Measurements from ENCODE around the gene CCDC80.

CCDC80 gene

DNA sequence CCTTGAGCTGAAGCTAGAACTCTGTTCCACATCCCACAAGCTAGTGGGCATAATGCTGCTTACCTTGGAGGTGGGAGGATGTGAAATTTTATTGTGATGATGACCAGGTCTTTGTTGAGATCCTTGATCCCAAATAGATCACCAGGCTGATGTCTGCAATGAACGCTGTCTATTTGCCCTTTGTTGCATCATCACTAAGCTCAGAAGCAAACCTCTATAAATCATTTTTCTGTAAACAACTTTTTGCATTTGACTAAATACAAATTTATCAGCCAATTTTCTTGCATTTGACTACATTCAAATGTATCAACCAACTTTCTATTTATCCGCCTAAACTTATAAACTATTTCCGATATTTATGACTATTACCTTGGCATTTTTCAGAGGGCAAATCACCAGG is 9.7 kb downstream of the CCDC80 start:
- no peak for DNase-seq

DNA sequence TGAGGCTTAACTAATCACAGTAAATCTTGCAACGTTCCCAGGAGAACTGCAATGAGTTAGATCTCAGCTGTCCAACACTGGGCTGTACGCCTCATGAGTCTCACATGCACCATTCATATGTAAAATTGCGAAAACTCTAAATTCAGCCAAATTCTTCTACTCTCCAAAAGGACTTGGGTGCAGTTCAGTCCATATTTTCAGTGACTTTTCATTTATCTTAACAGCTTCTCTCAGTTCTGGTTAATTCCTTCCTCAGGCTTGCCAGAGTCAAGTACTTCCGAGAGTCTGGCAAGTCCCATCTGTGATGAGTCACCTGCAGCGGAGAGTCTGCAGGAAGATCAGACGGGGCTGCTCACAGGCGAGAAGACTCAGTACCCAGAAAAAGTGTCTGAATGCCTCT is 11.5 kb downstream of the CCDC80 start:
- peak; percentile 14 for DNase-seq

DNA sequence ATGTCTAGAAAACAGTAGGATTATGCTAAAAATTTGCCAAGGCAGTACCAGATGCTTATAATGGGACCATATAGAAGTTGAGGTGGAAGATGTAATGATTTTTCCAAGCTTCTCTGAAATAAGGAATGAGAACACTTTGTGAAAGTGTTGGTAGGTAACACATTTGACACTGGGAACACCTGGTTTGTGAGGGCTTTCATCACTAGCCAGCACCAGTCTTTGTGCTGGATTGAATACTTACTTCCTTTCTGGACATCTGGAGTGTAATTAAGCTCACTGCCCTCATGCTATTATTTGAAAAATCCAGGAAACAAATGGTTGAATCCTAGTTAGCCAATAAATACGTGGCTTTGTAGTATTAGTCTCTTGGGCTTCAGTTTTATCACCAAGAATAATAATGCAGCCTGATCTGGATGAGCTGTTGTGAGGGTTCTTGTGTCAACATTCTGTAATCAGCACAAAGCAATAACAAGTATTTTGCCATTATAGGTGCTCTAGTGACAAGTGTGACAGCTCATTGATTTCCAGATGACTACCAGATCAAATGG is 12.9 kb downstream of the CCDC80 start:
- no peak for DNase-seq

DNA sequence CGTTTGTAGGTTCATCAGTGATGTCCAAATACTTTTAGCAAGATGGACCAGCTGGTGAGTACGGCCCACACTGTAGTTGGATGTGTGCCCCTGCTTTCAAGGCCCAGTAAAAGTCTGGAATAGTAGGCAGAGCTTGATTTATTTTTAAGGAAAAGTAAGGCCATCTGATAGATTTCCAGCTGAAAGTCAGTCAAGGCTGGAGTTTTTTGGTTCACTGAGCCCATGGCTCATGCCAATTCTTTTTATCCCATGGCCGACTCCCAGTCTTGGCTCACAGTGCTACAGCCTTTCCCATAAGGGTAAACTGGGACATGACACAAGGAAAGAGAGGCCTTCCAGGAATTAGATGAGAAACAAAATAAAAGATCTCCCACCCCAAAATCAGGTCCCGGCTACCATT is 13.5 kb downstream of the CCDC80 start:
- DNase-seq: no peak

DNA sequence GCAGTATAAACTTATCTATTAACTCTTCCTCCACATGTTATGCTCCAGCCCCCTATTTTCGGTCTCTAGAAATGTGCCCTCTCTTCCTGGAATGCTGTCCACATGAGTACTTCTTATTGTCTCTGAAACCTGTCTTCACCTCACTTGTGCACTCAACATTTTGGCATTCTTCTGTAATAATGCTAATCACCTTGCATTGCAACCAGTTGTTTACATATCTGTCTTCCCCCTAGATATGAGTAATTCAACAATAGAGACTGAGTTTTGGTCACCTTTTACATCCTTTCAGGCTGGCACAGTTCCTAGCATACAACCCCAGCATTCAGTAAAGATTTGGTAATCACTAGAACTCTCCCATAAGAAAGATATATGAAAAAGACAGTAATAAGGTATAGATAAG is 17.2 kb downstream of the CCDC80 start:
- no peak for DNase-seq

DNA sequence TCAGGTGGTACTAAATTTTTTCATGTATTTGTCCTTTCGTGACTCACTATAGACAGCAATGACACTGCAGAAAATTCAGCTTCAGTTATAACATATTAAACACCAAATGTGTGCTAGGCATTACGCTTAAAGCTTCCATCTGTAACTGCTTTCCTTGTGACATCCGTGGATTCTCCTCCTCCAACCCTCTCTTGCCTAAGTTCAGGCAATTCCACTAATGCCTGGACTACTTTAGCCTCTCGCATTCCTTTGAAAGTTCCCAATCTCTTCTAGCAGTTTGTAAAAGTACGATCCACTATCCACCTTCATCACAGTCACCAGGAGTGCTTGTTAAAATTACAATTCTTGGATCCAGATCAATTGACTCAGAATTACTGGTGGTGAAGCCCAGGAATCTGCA is 17.7 kb downstream of the CCDC80 start:
- DNase-seq: no peak

DNA sequence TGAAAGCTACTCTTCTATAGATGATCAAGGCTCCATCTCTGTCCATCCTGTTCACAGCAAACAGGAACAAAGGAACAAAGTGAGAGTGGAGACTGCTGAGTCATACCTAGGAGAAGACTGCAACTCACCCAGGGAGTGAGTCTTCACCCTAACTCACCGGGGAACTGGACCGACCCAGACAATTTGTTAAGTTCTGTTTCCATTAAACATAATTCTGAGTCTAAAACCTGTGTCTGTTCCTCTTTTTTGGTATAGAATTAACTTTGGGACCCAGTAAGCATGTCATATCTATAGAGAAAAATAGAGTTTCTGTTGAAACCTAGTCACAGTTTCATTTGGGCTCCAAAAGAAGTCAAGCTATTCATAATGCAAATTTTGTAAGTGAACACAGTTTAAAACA is 21.6 kb downstream of the CCDC80 start:
- DNase-seq: no peak

DNA sequence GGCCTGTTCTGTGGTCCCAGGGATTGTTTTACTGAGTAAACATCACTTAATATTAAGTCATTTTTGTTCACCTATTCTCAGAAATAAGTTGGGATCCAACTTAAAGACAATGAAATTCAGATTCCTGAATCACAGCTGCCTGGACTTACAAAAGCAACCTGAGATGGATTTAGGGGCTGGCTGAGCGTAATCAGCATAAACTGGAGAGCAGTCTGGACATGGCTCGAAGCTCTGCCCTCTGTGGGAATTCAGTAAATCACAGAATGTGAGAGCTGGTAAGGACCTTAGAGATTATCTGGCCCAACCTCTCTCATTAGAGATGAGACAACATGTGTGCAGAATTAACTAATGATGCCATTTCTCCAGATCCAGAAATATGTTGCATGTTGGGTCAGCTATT is 23.7 kb downstream of the CCDC80 start:
- DNase-seq: no peak

DNA sequence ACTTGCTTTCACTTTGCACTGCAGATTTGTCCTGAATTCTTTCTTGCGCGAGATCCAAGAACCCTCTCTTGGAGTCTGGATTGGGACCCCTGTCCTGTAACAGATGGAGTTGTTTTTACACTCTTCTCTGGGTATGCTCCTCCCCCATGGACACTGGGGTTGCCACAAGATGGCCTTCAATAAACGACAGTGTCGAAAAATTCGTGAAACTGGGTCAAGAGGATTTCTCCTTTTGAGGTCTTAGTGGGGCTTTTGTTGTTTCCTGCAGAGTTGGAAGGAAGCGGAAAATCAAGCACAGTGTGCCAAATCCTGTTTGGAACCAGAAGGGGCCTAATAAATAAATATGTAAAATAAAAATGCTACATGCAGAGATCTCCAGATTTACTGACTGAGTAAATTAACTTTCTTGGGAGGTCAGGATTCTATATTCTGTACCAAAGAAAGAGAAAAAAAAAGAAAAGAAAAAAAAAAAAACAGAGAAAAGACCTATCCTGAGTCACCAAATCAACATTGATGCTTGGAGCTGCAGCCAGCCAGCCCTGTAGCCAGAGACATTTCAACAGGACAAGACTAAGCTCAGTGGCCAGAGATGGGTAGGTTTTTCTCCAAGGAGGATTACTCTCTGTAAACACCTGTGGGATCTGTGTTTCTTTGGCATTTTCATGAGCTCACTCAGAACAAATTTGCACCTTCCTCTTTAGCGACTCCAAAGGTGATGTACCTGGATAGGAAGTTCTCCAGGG is 24.8 kb downstream of the CCDC80 start:
- no peak for DNase-seq

DNA sequence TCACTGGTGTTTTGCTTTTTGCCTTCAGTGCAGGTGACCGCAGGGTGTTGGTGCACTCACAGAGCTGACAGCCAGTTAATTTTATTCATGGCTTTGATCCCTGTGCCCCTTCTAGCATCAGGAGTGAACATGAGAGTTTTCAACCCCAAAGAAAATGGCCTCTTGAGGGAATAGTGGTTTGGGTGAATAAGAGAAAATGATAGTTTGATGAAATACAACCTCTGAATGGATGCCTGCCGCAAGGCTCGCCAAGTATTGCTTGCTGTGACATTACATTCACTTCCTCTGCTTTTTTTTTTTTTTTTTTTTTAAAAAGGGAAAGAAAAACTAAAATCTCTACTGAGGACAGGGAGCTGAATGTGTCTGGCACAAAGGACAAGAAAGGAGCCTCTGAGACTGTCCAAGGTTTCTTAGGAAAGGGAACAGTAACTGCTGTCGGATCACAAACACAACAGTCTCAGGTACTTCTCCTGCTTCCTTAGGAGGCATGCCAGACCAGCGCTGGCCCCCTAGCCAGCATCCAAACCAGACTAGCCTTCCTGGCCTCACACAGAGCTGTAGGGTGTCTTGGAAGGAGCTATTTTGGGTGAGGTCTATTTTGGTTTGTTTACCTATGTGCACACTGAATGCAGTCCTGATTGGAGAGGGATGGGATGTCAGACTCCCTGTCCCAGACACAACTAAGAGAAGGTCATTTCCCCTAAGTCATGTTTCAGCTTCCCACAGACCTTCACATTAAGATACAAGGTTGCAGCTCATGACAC is 29.0 kb downstream of the CCDC80 start:
- DNase-seq: no peak

DNA sequence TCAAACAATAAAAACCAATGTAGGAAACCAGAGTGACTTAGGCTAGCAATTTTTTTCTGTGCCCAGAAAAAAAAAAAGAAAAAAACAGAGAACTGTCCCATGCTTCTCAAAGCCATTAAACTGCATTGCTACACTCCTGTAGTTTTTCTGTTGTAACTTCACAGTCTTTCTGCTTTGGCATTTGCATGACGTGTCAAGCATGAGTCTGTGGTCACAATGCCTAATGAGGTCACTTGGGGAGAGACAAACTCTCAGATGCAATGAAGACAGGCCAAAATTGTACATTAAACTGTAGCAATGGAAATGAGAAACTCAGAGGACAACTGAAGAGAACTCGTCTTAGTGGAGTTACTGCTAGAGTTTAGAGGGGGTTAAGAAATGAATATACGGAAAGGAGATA is 30.8 kb downstream of the CCDC80 start:
- no peak for DNase-seq

DNA sequence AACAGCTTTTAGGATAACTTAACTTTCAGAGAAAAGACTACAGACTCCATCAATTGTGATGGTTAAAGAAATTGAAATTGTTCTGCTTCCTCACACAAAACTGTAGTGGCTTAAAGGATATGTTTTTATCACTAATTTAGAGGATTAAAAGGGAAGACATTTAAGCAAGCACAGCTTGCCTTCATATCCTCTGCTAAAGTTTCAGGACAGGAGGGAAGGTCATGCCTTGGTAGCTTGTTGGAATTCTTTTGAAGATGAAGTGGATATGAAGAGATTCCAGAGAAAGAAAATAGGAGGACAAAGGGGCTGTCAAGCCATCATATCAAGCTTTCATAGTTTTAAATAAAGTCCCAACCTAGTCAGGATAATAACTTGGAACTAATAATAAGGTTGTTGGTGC is 33.1 kb downstream of the CCDC80 start:
- no peak for DNase-seq

DNA sequence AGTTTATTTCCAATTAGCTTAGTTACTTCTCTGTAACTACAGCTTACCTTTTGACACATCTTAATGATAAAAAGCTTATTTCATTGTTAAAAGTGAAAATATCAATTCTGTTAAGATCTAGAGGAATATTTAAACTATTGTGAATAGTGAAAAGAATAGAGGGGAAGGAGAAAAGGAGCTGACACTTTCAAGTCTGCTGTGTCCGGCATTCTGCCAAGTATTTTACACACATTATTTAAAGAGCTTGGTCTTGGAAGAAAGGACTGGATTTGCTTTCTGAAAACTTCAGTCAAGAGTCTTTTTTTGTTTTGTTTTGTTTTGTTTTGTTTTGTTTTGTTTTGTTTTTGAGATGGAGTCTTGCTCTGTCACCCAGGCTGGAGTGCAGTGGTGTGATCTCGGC is 34.8 kb downstream of the CCDC80 start:
- no peak for DNase-seq

DNA sequence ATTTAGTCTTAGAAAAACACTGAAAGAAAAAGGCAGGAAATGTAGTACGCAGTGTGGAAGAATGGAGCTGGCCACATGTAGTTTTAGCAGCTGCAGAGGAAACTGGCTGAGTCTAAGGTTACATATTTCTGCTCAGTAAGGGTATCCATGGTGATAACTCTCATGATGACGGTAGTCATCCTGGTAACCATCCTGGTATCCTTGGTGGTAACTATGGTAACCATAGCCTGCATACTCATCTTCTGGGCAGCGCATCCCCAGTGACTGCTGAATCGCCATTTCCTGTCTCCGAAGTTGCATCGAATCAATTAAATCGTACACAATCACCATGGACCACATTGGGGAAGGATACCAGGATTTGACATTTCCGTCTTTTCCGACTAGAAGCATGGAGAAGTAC is 35.7 kb downstream of the CCDC80 start:
- DNase-seq: peak; percentile 49

DNA sequence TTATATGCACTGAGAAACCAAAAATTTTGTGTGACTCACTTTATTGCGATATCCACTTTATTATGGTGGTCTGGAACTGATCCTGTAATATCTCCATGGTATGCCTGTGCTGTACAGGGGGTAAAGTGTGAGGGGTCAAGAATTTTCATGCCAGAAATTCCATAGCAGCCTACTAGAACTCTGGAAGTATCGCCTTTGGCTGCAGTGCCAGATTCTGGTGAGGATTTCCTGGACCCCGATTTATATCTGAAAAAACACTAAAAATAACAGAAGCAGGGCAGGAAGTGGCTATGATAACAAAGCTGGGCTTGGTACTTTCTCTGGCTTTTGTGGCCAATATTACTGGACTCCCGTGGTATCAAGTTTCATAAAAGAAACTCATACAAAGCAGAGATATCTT is 36.4 kb downstream of the CCDC80 start:
- DNase-seq: no peak

DNA sequence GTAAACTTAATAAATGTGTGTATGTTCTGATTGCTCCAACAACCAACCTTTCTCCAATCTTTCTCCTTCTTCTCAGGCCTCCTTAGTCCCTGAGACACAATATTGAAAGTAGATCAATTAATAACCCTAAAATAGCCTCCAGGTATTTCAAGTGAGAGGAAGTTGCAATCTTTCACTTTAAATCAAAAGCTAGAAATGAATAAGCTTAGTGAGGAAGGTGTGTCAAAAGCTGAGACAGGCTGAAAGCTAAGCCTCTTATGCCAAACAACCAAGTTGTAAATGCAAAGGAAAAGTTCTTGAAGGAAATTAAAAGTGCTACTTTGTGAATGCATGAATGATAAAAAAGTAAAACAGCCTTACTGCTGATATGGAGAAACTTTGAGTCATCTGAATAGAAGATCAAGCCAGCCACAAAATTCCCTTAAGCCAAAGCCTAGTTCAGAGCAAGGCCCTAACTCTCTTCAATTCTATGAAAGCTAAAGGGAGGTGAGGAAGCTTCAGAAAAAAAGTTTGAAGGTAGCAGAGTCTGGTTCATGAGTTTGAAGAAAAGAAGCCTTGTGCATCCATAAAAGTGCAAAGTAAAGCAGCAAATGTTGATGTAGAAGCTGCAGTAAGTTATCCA is 38.6 kb downstream of the CCDC80 start:
- no peak for DNase-seq

DNA sequence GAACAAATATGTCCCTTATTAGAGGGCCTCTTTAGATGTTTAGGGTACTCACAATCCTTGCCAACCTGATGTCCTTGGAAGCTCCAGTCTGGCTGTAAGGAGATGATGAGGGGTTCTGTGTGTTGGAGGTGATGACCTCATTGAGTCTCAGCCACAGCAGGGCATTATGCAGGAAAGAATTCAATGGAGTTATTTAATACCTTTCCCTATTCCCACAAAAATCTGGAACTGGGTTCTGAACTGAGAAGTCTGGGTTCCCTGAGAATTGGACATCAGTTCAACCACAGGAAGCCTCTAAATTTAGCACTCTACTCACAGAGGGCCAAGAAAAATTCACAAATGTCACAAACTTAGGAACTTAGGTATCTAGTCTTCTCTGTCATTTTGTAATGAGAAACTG is 42.2 kb downstream of the CCDC80 start:
- DNase-seq: no peak

DNA sequence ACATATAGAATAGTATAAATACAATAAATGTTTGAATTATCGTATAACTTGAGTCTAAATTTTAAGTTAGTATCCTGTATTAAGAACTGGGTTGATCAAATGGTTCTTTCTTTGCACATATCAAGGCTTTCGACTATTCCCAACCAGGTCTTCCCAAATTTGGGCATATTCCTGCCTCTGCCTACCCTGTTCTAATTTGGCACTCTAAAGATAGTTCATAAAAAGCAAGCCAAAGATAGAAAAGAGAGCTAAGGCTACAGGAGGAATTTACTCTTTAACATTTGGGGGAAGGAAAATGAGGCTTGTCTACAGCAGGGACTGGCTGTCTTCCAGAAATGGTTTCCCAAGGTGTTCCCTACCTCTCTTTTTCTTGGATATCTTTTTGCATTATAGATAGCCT is 43.0 kb downstream of the CCDC80 start:
- no peak for DNase-seq

DNA sequence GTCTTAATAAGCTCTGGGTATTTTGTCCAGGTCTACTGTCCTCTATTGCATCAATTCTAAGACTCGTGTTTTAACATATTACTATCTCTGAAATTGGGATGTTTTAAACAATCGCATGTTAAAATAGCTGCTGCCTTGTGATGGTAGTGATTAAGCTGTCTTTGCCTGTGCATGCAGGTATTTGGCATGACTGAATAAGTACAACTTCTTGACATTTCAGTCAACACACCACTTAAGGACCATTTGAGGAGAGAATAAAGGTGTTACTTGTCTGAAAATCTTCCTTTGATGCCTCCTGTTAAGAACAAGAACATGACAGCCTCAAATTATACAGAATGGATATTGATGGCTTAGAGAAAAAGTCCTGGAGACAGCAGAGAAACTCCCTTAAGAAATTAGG is 46.1 kb downstream of the CCDC80 start:
- DNase-seq: no peak

DNA sequence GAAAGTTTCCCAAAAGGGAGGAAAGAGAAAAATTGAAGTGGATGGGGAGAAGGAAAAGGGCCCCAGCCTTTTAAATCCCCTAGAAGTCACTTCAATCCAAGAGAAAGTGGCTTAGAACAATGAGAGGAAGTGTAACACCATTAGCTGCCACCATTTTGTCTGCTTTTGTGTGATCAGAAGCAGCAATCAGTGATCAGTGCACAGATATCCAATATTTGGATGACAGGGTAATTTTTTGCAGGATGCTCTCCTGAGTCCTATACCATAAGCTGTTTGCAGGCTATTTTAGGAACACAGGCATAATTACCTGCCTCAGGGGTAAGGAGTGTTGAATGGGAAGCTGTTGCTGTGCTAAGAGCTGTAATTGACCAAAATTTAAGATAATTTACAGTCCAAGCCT is 47.7 kb downstream of the CCDC80 start:
- no peak for DNase-seq

DNA sequence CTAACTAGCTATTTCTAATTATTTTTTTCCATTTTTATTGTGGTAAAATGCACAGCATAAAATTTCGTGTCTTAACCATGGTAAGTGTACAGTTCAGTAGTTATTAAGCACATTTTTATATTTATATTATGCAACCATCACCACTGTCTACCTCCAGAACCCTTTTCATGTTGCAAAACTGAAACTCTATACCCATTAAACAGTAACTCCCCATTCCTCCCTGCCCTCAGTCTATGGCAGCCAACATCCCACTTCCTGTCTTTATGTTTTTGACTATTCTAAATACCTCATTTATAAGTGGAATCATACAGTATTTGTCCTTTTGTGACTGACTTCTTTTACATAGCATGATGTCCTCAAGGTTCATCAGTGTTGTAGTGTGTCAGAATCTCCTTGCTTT is 53.6 kb downstream of the CCDC80 start:
- no peak for DNase-seq

DNA sequence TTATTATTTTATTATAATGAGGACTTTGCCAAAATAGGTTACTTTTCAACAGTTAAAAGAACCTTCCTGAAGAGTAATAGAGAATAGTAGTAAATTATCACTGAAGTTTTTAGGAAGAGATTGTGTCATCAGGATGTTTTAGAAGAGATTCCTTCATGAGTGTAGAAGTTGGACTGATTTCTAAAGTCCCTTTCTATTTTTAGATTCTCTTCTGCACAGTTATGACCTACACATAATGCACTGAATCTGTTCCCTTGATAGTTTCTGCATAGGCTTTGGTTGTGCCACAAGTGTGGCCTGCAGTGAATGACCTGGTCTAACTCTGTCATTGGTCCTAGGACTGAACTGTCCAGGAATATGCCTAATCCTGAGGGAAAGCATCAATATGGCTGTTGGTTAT is 55.2 kb downstream of the CCDC80 start:
- DNase-seq: no peak

DNA sequence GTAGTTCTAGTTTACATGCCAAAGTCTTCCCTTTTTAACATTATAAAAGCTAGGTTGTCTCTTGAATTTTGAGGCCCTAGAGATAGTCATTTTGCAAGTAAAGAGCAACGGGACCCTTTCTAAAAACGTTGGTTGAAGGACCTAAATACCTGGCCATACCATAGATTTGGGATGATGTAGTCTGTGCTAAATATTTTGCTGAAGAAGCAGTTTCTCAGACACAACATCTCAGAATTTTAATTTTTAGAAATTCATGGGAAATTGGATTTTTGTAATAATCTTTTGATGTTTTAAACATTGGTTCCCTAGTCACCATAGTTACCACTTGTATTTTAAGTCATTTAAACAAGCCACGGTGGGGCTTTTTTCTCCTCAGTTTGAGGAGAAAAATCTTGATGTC is 57.8 kb downstream of the CCDC80 start:
- no peak for DNase-seq

DNA sequence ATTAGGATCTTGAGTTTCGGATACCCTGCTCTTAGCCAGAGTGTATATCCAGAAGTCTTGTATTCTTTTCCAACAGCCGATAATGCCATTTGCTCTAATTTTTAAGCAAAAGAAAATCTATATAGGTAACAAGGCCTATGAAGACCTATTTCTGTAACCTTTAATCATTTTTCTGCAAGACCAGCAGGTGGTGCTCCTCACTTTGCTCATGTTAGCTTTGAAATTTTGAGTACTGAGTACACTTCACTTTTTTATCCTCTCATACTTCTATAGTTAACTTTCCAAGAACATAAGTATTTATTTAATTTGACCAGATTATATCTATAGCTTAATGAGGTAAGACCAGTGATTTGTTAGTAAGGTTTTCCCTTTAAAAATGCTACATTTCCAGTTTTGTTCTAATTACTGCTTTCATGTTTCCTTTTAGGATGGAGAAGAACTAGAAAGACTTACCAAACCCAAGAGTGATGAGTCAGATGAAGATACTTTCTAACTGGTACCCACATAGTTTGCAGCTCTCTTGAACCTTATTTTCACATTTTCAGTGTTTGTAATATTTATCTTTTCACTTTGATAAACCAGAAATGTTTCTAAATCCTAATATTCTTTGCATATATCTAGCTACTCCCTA is 58.6 kb downstream of the CCDC80 start:
- DNase-seq: peak; percentile 27
